ENCODE results near the gene PTPRM.

- TF ChIP-seq, protein P1, sequence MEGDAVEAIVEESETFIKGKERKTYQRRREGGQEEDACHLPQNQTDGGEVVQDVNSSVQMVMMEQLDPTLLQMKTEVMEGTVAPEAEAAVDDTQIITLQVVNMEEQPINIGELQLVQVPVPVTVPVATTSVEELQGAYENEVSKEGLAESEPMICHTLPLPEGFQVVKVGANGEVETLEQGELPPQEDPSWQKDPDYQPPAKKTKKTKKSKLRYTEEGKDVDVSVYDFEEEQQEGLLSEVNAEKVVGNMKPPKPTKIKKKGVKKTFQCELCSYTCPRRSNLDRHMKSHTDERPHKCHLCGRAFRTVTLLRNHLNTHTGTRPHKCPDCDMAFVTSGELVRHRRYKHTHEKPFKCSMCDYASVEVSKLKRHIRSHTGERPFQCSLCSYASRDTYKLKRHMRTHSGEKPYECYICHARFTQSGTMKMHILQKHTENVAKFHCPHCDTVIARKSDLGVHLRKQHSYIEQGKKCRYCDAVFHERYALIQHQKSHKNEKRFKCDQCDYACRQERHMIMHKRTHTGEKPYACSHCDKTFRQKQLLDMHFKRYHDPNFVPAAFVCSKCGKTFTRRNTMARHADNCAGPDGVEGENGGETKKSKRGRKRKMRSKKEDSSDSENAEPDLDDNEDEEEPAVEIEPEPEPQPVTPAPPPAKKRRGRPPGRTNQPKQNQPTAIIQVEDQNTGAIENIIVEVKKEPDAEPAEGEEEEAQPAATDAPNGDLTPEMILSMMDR (conservative IDR thresholded peaks at IDR 0.05; ENCODE audit: low read depth, low read length) = no peak
- TF ChIP-seq EZH2phosphoT487 (IDR thresholded peaks at IDR 0.05; ENCODE audit: borderline replicate concordance, low read length) (no peak), EZH2 (IDR thresholded peaks at IDR 0.05; ENCODE audit: low read length, unreplicated experiment) (no peak)
Measured at GRCh38 chr18:8348051-8348720, 781.1 kb downstream of the PTPRM start.
